Activated T-helper 17 cell treated with anti-CD3 and anti-CD28 coated beads, Interleukin-2, amount 50 U/mL, for 72 hours (primary cell): ENCODE results near the gene BAIAP3. TPM values are rescaled to one million over a fixed set of nuclear protein-coding genes. Genes with fewer than 3 reads are reported as not detected.
A peak's percentile ranks its signal among the peaks of the same experiment; 100 is the strongest.

Experiments used
- ATAC-seq: fragments of 150-1000 bp; cut with Tn5 transposase; replicated peaks from 2 replicates; pipeline ENCODE4 v1.10.0; 2021; ENCODE audit warnings: mild to moderate bottlenecking, moderate library complexity
- H3K27ac Mint-ChIP-seq: one replicate; pipeline ENCODE4 v1.8.0; 2022; ENCODE audit warnings: mixed read lengths
- H3K27me3 Mint-ChIP-seq: one replicate; pipeline ENCODE4 v1.8.0; 2022; ENCODE audit warnings: mixed read lengths
- H3K36me3 Mint-ChIP-seq: one replicate; pipeline ENCODE4 v1.8.0; 2022; ENCODE audit warnings: low read depth, mild to moderate bottlenecking, mixed read lengths
- H3K4me1 Mint-ChIP-seq: one replicate; pipeline ENCODE4 v1.8.0; 2022; ENCODE audit warnings: mixed read lengths
- H3K4me3 Mint-ChIP-seq: one replicate; pipeline ENCODE4 v1.8.0; 2022; ENCODE audit warnings: mild to moderate bottlenecking, mixed read lengths
- H3K9me3 Mint-ChIP-seq: one replicate; pipeline ENCODE4 v1.8.0; 2022; ENCODE audit warnings: mixed read lengths
- total RNA-seq, 2 donors: library from RNA; stranded (reverse); gene quantifications; one replicate each; pipeline ENCODE4 v1.2.3, GENCODE V29; 2022

BAIAP3 gene
- total RNA-seq, 2 donors from 2014 or later = 0.71 to 2.2 TPM

- H3K27me3 Mint-ChIP-seq = no peaks in the 10 kb centered on the region
- H3K9me3 Mint-ChIP-seq = no peaks in the 10 kb centered on the region
- H3K27ac Mint-ChIP-seq = no peak overlapping the region
- peaks cover 2% of the 10 kb centered on the region for H3K36me3 Mint-ChIP-seq
- no peak overlapping the region for H3K4me3 Mint-ChIP-seq
- H3K4me1 Mint-ChIP-seq = no peaks in the 10 kb centered on the region
- ATAC-seq = peak; percentile 42
These were observed 3.1 kb upstream of the BAIAP3 start for GRCh38 chr16:1330260-1330914.

GRCh38 chr16:1330931-1331711, 2.3 kb upstream of the BAIAP3 start:
- H3K9me3 Mint-ChIP-seq = no peaks in the 10 kb centered on the region
- no peaks in the 10 kb centered on the region for H3K36me3 Mint-ChIP-seq
- H3K4me1 Mint-ChIP-seq = no peaks in the 10 kb centered on the region
- peak overlapping the region; percentile 54 for H3K4me3 Mint-ChIP-seq
- ATAC-seq = no peak
- no peak overlapping the region for H3K27ac Mint-ChIP-seq
- no peaks in the 10 kb centered on the region for H3K27me3 Mint-ChIP-seq

GRCh38 chr16:1331712-1332617, 1.5 kb upstream of the BAIAP3 start:
- peak overlapping the region; percentile 62 for H3K27ac Mint-ChIP-seq
- peak; percentile 39 for ATAC-seq
- peak overlapping the region; percentile 54 for H3K4me3 Mint-ChIP-seq

GRCh38 chr16:1332618-1333148, 762 bp upstream of the BAIAP3 start:
- Mint-ChIP-seq H3K36me3 (no peaks in the 10 kb centered on the region), H3K27me3 (no peaks in the 10 kb centered on the region), H3K9me3 (no peaks in the 10 kb centered on the region), H3K27ac (peak overlapping the region; percentile 62), H3K4me3 (peak overlapping the region; percentile 54), H3K4me1 (no peaks in the 10 kb centered on the region)
- no peak for ATAC-seq

More at GRCh38 chr16:1331712-1332617, 1.5 kb upstream of the BAIAP3 start:
- Mint-ChIP-seq H3K9me3 (no peaks in the 10 kb centered on the region), H3K36me3 (no peaks in the 10 kb centered on the region), H3K4me1 (no peaks in the 10 kb centered on the region), H3K27me3 (no peaks in the 10 kb centered on the region)

GRCh38 chr16:1333854-1334700, 632 bp downstream of the BAIAP3 start:
- ATAC-seq = no peak
- no peaks in the 10 kb centered on the region for H3K9me3 Mint-ChIP-seq
- no peak overlapping the region for H3K4me3 Mint-ChIP-seq
- no peaks in the 10 kb centered on the region for H3K36me3 Mint-ChIP-seq
- no peaks in the 10 kb centered on the region for H3K4me1 Mint-ChIP-seq
- H3K27ac Mint-ChIP-seq = no peak overlapping the region
- H3K27me3 Mint-ChIP-seq = no peaks in the 10 kb centered on the region

GRCh38 chr16:1334739-1335138, 1.3 kb downstream of the BAIAP3 start:
- Mint-ChIP-seq H3K4me3 (no peak overlapping the region), H3K27ac (no peak overlapping the region), H3K27me3 (no peaks in the 10 kb centered on the region), H3K36me3 (no peaks in the 10 kb centered on the region), H3K4me1 (no peaks in the 10 kb centered on the region), H3K9me3 (no peaks in the 10 kb centered on the region)
- no peak for ATAC-seq

- H3K27me3 Mint-ChIP-seq = no peaks in the 10 kb centered on the region
- no peaks in the 10 kb centered on the region for H3K4me1 Mint-ChIP-seq
- no peaks in the 10 kb centered on the region for H3K9me3 Mint-ChIP-seq
- no peak overlapping the region for H3K4me3 Mint-ChIP-seq
- no peak for ATAC-seq
- H3K27ac Mint-ChIP-seq = no peak overlapping the region
- H3K36me3 Mint-ChIP-seq = no peaks in the 10 kb centered on the region
These were observed 1.9 kb downstream of the BAIAP3 start for GRCh38 chr16:1335211-1335971.

- Mint-ChIP-seq H3K4me3 (no peak overlapping the region), H3K4me1 (no peaks in the 10 kb centered on the region), H3K9me3 (no peaks in the 10 kb centered on the region), H3K36me3 (no peaks in the 10 kb centered on the region), H3K27me3 (no peaks in the 10 kb centered on the region), H3K27ac (no peak overlapping the region)
- ATAC-seq = no peak
These were observed 2.6 kb downstream of the BAIAP3 start for GRCh38 chr16:1335996-1336395.

- H3K9me3 Mint-ChIP-seq = no peaks in the 10 kb centered on the region
- no peak overlapping the region for H3K4me3 Mint-ChIP-seq
- H3K36me3 Mint-ChIP-seq = no peaks in the 10 kb centered on the region
- H3K27ac Mint-ChIP-seq = no peak overlapping the region
- no peaks in the 10 kb centered on the region for H3K4me1 Mint-ChIP-seq
- H3K27me3 Mint-ChIP-seq = no peaks in the 10 kb centered on the region
- no peak for ATAC-seq
These were observed 3.2 kb downstream of the BAIAP3 start for GRCh38 chr16:1336619-1337018.

GRCh38 chr16:1337486-1337885, 4.0 kb downstream of the BAIAP3 start:
- ATAC-seq = no peak
- Mint-ChIP-seq H3K36me3 (no peaks in the 10 kb centered on the region), H3K4me3 (no peak overlapping the region), H3K4me1 (no peaks in the 10 kb centered on the region), H3K9me3 (no peaks in the 10 kb centered on the region), H3K27ac (no peak overlapping the region), H3K27me3 (no peaks in the 10 kb centered on the region)

GRCh38 chr16:1338119-1338730, 4.8 kb downstream of the BAIAP3 start:
- no peak for ATAC-seq
- Mint-ChIP-seq H3K9me3 (no peaks in the 10 kb centered on the region), H3K4me1 (peaks cover 5% of the 10 kb centered on the region), H3K4me3 (no peak overlapping the region), H3K27me3 (no peaks in the 10 kb centered on the region), H3K27ac (no peak overlapping the region), H3K36me3 (no peaks in the 10 kb centered on the region)

GRCh38 chr16:1338855-1339675, 5.6 kb downstream of the BAIAP3 start:
- no peaks in the 10 kb centered on the region for H3K27me3 Mint-ChIP-seq
- no peak for ATAC-seq
- H3K4me1 Mint-ChIP-seq = peaks cover 7% of the 10 kb centered on the region
- no peak overlapping the region for H3K4me3 Mint-ChIP-seq
- H3K27ac Mint-ChIP-seq = no peak overlapping the region
- no peaks in the 10 kb centered on the region for H3K9me3 Mint-ChIP-seq
- no peaks in the 10 kb centered on the region for H3K36me3 Mint-ChIP-seq
